HG02642 (cell line): ENCODE data around the gene BAG2.
A peak's percentile ranks its signal among the peaks of the same experiment; 100 is the strongest.

Experiments used
- ATAC-seq: cut with Tn5 transposase; IDR thresholded peaks from one replicate; pipeline ENCODE4 v1.9.1; 2021; ENCODE audit warnings: mild to moderate bottlenecking; ENCODE audit not compliant: unreplicated experiment, poor library complexity

Gene BAG2

DNA sequence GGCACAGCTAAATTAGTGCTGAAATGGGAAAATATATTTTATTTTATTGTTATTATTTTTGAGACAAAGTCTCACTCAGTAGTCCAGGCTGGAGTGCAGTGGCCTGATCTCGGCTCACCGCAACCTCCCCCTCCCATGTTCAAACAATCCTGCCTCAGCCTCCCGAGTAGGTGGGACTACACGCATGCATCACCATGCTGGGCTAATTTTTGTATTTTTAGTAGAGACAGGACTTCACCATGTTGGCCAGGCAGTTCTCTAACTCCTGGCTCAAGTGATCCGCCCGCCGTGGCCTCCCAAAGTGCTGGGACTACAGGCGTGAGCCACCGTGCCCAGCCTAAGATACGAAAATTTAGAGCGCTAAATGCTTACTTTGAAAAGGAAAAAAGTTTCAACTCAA lies 45.1 kb downstream of the BAG2 start:
- ATAC-seq: no peak

GRCh38 chr6:57220083-57220703 lies 48.1 kb downstream of the BAG2 start:
- ATAC-seq: no peak

GRCh38 chr6:57221191-57221935 lies 49.2 kb downstream of the BAG2 start:
- peak; percentile 70 for ATAC-seq

DNA sequence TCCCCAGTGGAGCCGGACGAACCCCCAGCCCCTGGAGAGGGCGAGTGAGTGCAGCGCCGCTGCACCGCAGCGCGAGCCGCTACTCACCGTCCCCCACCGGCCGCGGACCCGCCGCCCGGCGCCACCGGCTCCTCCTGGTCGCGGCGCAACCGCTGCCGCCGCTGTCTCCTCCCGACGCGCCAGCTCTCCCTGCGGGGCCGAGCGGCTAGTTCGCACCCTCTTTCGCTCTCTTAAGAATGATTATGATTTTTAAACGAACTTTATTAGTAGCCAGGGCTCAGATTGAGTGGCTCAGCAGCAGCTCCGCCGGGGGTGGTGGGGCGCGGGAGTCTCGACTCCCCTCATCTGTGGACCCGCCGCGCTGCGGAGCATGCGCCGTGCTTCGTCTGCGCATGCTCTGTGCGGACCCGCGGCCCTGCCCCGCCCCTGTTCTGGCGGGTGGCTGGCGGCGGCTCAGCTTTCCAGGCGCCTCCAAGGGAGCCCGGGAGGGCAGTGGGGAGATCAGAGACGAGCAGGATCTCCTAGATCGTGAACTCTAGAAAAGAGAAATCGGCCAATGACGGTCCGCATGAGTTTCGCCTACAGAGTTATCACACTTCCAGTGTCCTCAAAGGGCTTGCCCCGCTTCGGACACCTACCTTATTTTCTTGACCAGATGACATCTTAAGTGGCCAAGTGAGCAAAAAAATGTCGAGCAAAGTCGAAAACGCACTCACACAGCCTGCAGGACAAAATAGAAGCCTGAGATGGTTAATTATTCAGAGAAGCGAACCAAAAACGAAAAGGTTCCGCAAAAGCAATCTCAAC lies 50.0 kb downstream of the BAG2 start, which contains the start of gene RAB23:
TSS of gene RAB23 (minus strand) at position 372 of the 807 bp plus-strand sequence. CDS start 11,927 bp downstream, outside the sequence.
- peak; percentile 90 for ATAC-seq

DNA sequence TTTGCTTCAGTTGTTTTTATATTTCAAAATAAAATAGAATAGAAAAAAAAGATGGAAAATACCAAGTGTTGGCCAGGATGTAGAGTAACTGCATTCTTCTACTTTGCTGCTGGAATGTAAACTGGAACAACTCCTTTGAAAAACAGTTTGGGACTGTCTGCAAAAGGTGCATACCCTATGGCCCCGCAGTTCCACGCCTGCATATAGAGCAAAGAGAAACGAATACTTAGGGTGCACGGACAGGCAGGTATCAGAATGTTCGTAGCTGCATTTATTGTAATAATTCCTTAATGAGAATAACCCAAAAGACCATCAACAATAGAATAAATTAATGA lies 50.6 kb downstream of the BAG2 start:
- ATAC-seq: no peak

- ATAC-seq: no peak
These were observed 52.8 kb downstream of the BAG2 start for GRCh38 chr6:57224769-57225515.

DNA sequence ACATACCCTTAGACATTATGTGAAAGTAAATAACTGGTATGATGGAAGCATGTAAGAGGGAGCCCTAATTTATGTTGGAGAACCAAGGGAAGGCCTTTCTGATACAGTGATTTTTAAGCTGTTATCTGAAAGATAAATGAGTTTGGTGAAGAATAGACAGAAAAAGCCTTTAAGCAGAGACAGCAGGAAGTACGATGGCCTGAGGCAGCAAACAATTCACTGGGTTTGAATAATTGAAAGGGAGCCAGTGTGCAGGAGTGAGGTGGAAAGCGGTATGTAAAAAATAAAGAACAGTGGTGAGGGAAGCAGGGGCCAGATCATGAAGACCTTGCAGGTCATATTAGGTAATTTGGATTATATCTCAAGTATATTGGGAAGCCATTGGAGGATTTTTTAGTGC lies 54.1 kb downstream of the BAG2 start:
- ATAC-seq: no peak
